Activated CD8-positive, alpha-beta memory T cell treated with anti-CD3 and anti-CD28 coated beads for 1 hour (primary cell): ENCODE results near the gene STRBP.

Experiments
- DNase-seq, 2 donors: peaks; one replicate each; pipeline ENCODE4 v3.0.0-alpha.2; 2020; ENCODE audit warnings: low read depth in 1 of 2; ENCODE audit errors: extremely low read depth in 1 of 2

STRBP gene

DNA sequence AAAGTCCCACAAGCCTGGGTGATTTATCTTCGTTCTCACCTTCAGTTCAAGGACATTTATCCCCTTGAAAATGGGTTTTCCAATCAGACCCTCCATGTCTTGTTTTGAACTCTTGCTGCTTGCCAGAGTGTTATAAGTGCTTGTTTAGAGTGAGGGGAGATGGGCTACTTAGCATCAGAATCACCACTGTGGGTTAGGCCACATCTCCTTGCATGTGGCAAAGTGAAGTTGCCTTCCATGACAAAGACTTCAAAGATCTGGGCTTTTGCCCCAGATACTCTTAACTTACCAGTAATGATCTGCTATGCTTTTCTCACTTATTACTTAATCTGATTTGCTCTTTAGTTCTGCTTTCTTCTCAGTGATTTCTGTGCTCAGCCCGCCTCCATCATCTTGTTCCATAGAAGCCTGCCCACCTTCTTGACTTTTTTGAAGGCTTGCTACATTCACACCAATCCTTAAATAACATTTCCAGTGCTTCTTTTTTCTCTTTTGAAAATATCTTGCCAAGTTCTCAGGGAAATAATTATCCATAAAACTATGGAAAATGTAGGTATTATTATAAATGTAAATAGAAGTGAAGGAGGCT lies 195.9 kb downstream of the STRBP start:
- DNase-seq, result no peak
